ENCODE measurements around the gene UBTF.

The UBTF gene, protein sequence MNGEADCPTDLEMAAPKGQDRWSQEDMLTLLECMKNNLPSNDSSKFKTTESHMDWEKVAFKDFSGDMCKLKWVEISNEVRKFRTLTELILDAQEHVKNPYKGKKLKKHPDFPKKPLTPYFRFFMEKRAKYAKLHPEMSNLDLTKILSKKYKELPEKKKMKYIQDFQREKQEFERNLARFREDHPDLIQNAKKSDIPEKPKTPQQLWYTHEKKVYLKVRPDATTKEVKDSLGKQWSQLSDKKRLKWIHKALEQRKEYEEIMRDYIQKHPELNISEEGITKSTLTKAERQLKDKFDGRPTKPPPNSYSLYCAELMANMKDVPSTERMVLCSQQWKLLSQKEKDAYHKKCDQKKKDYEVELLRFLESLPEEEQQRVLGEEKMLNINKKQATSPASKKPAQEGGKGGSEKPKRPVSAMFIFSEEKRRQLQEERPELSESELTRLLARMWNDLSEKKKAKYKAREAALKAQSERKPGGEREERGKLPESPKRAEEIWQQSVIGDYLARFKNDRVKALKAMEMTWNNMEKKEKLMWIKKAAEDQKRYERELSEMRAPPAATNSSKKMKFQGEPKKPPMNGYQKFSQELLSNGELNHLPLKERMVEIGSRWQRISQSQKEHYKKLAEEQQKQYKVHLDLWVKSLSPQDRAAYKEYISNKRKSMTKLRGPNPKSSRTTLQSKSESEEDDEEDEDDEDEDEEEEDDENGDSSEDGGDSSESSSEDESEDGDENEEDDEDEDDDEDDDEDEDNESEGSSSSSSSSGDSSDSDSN

DNA sequence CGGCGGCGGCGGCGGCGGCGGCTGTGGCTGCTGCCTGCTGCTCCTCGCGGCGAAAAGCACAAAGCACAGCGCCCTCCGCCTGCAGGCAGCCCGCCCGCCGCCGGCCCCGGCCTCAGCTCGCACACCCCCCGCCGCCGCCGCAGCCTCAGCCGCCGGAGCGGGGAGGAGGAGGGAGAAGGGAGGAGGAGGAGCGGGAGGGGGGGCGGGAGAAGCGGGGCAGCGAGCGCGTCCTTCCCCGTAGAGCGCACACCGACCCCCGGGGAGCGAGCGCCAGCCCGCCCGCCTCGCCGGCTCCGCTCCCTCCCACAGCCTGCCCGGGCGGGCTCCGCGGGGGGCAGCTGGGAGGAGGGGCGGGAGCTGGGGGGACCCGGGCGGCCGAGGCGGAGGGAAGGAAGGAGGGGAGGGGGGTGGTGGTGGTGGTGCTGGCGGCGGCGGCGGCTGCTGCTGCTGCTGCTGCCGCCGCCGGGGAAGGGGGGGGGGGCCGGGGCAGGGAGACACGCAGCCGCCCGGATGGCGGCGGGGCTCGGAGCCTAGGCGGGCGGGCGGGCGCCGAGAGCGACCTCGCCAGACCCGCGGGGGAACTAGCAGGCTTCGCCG lies at the start of gene UBTF:
Gene UBTF, minus strand, starts transcription at position 60 of the 597 bp plus-strand sequence. CDS start 1,446 bp downstream, outside the sequence.
- peak within 1 kb of the TSS; percentile 71 for H3K4me3 ChIP-seq (ENCODE audit: low read depth, low read length)
- peak; percentile 86 for DNase-seq (ENCODE audit: low read depth)
- TF ChIP-seq POLR2A (IDR thresholded peaks at IDR 0.05; ENCODE audit: extremely low read depth, insufficient read length), result peak; percentile 19
- TF ChIP-seq, protein P1, sequence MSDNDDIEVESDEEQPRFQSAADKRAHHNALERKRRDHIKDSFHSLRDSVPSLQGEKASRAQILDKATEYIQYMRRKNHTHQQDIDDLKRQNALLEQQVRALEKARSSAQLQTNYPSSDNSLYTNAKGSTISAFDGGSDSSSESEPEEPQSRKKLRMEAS (IDR thresholded peaks at IDR 0.05; ENCODE audit: low read depth, low read length), result no peak

DNA sequence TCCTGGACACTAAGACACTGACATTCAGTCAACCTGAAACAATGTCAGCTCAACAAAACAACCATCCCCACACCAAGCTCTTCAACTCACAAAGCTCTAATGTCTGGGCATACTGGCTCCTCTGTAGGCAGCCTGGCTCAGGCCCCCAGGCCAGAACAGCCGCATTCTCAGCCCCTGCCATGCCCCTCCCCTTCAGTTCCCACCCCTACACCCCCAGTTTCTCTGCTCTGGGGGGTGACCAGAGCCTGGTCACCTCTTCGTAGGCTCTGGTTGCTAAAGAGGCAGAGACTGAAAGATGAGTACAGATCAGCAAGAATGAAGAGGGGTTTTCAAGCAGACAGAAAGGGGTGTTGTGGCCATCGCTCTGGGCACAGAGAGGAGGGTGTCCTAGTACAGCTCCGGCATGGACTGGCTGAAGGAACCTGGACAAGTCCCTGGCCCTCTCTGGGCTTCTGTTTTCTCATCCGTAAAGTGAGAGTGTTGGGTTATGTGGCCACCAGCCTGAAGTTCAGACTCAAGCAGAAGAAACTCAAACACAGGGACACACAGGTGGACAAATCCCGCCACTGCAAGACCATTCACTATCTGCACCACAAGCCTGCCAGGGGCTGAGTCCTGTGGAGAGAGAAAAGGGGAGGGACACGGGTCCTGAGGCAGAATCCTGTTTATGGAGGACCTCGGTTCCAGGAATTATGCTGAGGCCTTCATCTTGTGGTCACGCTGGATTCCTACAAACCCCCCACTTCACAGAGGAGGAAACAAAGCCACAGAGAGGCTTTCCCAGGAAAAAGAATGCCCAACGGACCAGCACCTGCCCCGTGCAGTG lies 49.4 kb upstream of the UBTF start:
- TF ChIP-seq, protein P1 (IDR thresholded peaks at IDR 0.05; ENCODE audit: low read depth, low read length), result no peak
- TF ChIP-seq POLR2A (IDR thresholded peaks at IDR 0.05; ENCODE audit: extremely low read depth, insufficient read length), result no peak
- TF ChIP-seq, protein P2, sequence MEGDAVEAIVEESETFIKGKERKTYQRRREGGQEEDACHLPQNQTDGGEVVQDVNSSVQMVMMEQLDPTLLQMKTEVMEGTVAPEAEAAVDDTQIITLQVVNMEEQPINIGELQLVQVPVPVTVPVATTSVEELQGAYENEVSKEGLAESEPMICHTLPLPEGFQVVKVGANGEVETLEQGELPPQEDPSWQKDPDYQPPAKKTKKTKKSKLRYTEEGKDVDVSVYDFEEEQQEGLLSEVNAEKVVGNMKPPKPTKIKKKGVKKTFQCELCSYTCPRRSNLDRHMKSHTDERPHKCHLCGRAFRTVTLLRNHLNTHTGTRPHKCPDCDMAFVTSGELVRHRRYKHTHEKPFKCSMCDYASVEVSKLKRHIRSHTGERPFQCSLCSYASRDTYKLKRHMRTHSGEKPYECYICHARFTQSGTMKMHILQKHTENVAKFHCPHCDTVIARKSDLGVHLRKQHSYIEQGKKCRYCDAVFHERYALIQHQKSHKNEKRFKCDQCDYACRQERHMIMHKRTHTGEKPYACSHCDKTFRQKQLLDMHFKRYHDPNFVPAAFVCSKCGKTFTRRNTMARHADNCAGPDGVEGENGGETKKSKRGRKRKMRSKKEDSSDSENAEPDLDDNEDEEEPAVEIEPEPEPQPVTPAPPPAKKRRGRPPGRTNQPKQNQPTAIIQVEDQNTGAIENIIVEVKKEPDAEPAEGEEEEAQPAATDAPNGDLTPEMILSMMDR (IDR thresholded peaks at IDR 0.05; ENCODE audit: low read depth, low read length), result no peak
- no peak for TF ChIP-seq MYC (IDR thresholded peaks at IDR 0.05; ENCODE audit: low read depth, low read length)
- DNase-seq (ENCODE audit: low read depth), result no peak

DNA sequence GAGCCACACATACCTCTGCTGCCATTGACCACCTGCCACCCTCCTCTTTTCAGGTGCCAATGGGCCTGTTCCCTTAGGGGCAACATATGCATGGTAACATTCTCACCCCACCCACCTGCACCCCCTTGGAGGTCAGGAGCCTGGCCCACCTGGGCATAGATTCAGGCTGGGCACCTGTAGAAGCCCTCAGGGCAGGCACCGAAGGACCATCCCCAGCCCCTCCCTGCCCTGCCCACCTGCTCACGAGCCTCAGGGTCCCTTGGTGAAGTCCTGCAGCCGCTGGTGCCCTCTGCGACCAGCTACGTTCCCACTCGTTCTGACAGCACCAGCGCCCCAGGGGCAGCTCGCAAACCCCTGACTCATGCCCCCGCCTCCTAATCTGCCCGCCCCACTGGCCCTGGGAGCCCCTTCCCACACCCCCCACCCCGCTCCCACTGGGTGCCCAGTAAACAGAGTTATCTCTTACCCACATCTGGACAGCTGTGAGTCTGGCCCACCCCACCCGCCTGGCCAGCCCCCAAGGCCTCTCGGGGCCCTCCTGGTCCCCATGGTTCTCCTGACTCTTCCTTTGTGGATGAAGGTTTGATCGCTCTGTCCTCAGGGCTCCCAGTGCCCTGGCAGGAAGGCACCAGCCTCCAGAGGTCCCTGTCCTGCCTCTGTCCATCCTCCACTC lies 48.5 kb upstream of the UBTF start, which contains the start of gene SLC4A1:
Gene SLC4A1, minus strand, starts transcription at position 318 of the 673 bp plus-strand sequence. CDS start 5,269 bp downstream, outside the sequence.
- no peak for TF ChIP-seq POLR2A (IDR thresholded peaks at IDR 0.05; ENCODE audit: extremely low read depth, insufficient read length)
- TF ChIP-seq MYC (IDR thresholded peaks at IDR 0.05; ENCODE audit: low read depth, low read length), result no peak
- TF ChIP-seq, protein P1 (IDR thresholded peaks at IDR 0.05; ENCODE audit: low read depth, low read length), result no peak
- no peak for DNase-seq (ENCODE audit: low read depth)
- H3K4me3 ChIP-seq (ENCODE audit: low read depth, low read length), result no peak within 1 kb of the TSS

More for the DNA sequence above, 49.4 kb upstream of the UBTF start:
- no peak overlapping the region for H3K4me3 ChIP-seq (ENCODE audit: low read depth, low read length)

DNA sequence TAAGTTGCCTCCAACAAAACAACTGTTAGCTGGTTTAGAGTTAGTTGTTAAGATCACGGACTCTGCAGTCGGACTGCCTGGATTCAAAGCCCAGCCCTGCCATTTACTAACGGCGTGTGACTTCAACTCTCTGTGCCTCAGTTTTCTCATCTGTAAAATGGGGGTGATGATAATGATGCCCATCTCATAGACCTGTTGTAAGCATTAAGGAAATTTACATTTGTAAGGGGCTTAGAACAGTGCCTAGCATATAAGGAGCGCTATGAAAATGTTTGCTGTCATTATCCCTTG lies 47.6 kb upstream of the UBTF start:
- no peak for TF ChIP-seq POLR2A (IDR thresholded peaks at IDR 0.05; ENCODE audit: extremely low read depth, insufficient read length)
- TF ChIP-seq, protein P1 (IDR thresholded peaks at IDR 0.05; ENCODE audit: low read depth, low read length), result no peak
- TF ChIP-seq MYC (IDR thresholded peaks at IDR 0.05; ENCODE audit: low read depth, low read length), result no peak
- TF ChIP-seq, protein P2 (IDR thresholded peaks at IDR 0.05; ENCODE audit: low read depth, low read length), result no peak
- DNase-seq (ENCODE audit: low read depth), result no peak

DNA sequence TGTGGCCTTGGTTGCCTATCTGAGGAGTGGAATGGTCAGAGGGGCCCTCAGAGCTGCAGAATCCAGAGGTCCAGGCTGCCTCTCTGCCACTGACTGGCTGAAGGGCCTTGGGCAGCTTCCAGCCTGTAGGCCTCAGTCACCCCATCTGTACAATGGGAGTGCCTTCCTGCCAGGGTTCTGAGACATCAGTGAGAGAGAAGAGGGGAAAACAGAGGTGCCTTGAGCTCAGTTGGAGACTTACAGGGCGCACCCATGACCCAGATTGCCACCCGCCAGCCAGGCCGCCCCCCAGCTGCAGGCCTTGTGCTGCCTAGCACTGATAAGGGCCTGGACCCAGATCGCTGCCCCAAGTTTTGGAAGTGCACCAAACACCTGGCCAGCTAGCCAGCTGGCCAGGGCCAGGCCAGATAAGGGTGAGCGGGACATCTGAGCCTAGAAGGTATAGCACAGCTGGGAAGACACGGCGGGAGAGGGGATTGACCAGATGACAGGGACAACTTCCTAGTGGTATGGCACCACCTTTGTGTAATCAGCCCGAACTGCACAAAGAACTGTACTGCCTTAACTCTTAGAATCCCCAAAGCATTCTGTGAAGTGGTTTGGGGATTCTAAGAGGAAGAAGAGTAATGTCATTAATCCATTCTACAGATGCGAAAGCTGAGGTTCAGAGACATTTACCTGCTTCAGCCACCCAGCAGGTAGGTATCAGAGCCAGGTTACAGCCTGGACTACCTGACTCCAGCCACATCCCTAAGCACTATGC lies 47.1 kb upstream of the UBTF start:
- peak; percentile 19 for DNase-seq (ENCODE audit: low read depth)
- H3K4me3 ChIP-seq (ENCODE audit: low read depth, low read length), result no peak overlapping the region
- TF ChIP-seq, protein P1 (IDR thresholded peaks at IDR 0.05; ENCODE audit: low read depth, low read length), result no peak
- TF ChIP-seq POLR2A (IDR thresholded peaks at IDR 0.05; ENCODE audit: extremely low read depth, insufficient read length) (no peak), MYC (IDR thresholded peaks at IDR 0.05; ENCODE audit: low read depth, low read length) (no peak)
- TF ChIP-seq, protein P2 (IDR thresholded peaks at IDR 0.05; ENCODE audit: low read depth, low read length), result no peak

More for the DNA sequence above, 47.6 kb upstream of the UBTF start:
- no peak overlapping the region for H3K4me3 ChIP-seq (ENCODE audit: low read depth, low read length)

All from NB4 (cell line).